Keratinocyte (primary cell): ENCODE data around the gene TMEM100.

Experiments used
- CTCF ChIP-seq, 3 experiments: IDR thresholded peaks in 1 of 3; conservative IDR thresholded peaks in 1 of 3; optimal IDR thresholded peaks in 1 of 3; 2 replicates in 2 of 3; 3 replicates in 1 of 3; pipeline versions ENCODE3 to v1.5.1; 2011; ENCODE audit warnings: low read length in 3 of 3, mild to moderate bottlenecking in 3 of 3, moderate library complexity in 2 of 3, control low read depth in 1 of 3, inconsistent platforms in 1 of 3; ENCODE audit not compliant: insufficient read depth in 2 of 3; ENCODE audit errors: extremely low read depth in 1 of 3
- EZH2 ChIP-seq: IDR thresholded peaks from one replicate; pipeline ENCODE4 v1.6.1; 2012; ENCODE audit warnings: inconsistent platforms, mild to moderate bottlenecking, low read length, moderate library complexity

DNA sequence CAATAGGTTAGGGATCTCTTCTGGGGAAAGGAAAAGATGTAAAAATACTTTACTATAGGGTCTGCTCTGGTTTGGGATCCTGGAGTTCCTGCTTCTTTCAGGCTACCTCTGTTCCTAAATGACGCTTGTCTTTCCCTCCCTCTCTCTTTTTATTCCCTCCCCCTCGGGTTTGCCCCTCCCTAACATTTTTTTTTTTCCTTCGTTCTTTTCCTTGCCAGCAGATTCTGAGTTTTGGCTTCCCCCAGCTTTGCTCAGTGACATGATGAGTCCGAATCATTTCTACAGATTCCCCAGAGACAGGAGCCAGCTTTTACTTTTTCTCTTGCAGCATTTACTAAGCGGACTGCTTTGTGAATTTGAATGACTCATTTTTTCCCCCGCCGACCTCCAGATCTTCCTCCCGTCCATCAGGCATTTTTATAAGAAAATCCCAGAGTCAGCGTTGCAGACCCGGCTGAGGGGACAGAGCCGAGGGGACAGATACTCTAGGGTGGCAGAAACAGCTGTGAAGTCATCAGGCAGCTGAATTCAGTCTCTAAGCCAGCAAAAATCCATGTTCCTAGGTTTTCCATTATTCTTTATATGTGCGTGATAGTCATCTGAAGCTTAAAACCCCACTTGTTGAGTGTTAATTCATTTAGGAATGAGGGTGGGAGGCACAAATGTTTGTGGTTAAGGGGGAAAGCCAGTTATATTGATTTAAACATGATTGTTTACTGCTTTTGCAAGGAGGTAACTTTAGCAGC lies at the start of gene TMEM100:
- no peak for TF ChIP-seq CTCF (optimal IDR thresholded peaks at IDR 0.05 in 1 of 3, IDR thresholded peaks at IDR 0.05 in 1 of 3, conservative IDR thresholded peaks at IDR 0.05 in 1 of 3; ENCODE audit: extremely low read depth in 1 of 3, insufficient read depth in 2 of 3, low read length in 3 of 3)
- TF ChIP-seq EZH2: no peak
